K562 (cell line): ENCODE measurements around the gene RPUSD2. TPM values are rescaled to one million over a fixed set of nuclear protein-coding genes. Genes with fewer than 3 reads are reported as not detected.

Experiments used
- ATAC-seq: fragments of 200-7000 bp; cut with Tn5 transposase; 3 replicates; pipeline ENCODE4 v1.9.1; 2020; ENCODE audit warnings: moderate library complexity
- BruUV-seq: library from RNA; stranded (reverse); fragments of 400-500 nt; replicated peaks from 2 replicates; lab custom pipeline; 2021; lab: Mats Ljungman, UMichigan
- CTCF ChIA-PET: fragments of 300-600 bp; formaldehyde crosslinking; extraction: SDS; loops from one replicate; lab custom pipeline; 2021; ENCODE audit warnings: low intra/inter-chr PET ratio; lab: Yijun Ruan, JAX
- POLR2A ChIA-PET: fragments of 300-600, 350-650 bp; sonication (Branson Sonifier 250); formaldehyde crosslinking; extraction: SDS; loops from one replicate; lab custom pipeline; 2021; ENCODE audit warnings: antibody characterized with exemption, inconsistent platforms; lab: Yijun Ruan, JAX
- DNase-seq, 4 experiments: peaks; one replicate each; pipeline versions ENCODE4 v3.0.0 to v3.0.0-alpha.2; 2011 to 2018; ENCODE audit warnings: low spot score in 3 of 4, mixed read lengths in 3 of 4; ENCODE audit errors: extremely low read depth in 1 of 4
- FAIRE-seq: peaks from 2 replicates; lab custom pipeline; 2011; peaks lifted over from hg19 to GRCh38; lab: Jason Lieb, UNC
- H2AFZ ChIP-seq: 2 replicates; pipeline ENCODE4 v1.6.0; 2011; ENCODE audit warnings: low read depth, low read length, control low read depth, inconsistent platforms
- H3K27ac ChIP-seq: fragments of 200-600 bp; 3 replicates; pipeline ENCODE4 v1.8.0; 2011; ENCODE audit warnings: low read depth, mild to moderate bottlenecking, control low read depth, inconsistent platforms, low read length, moderate library complexity, mixed read lengths; ENCODE audit errors: extremely low read depth
- H3K27me3 ChIP-seq, 2 experiments: fragments of 300-600 bp in 1 of 2; 2 replicates in 1 of 2; 3 replicates in 1 of 2; pipeline versions ENCODE4 v1.6.0 to v1.8.0; 2011; ENCODE audit warnings: inconsistent platforms in 2 of 2, low read length in 2 of 2, mild to moderate bottlenecking in 1 of 2, mixed read lengths in 1 of 2, moderate library complexity in 1 of 2; ENCODE audit not compliant: control insufficient read depth in 2 of 2, insufficient read depth in 2 of 2
- H3K36me3 ChIP-seq: fragments of 300-600 bp; 3 replicates; pipeline ENCODE4 v1.8.0; 2011; ENCODE audit warnings: mild to moderate bottlenecking, low read length, inconsistent platforms; ENCODE audit not compliant: control insufficient read depth, insufficient read depth
- H3K4me1 ChIP-seq, 2 experiments: fragments of 200-600 bp in 1 of 2; replicated peaks in 1 of 2; 2 replicates in 1 of 2; 3 replicates in 1 of 2; pipeline versions ENCODE4 v1.5.1 to v1.8.0; 2011; ENCODE audit warnings: inconsistent platforms in 2 of 2, low read length in 2 of 2, mild to moderate bottlenecking in 1 of 2, mixed read lengths in 1 of 2, moderate library complexity in 1 of 2; ENCODE audit not compliant: control insufficient read depth in 2 of 2, insufficient read depth in 2 of 2
- H3K4me2 ChIP-seq: 2 replicates; pipeline ENCODE4 v1.6.1; 2011; ENCODE audit warnings: low read length, control low read depth, inconsistent platforms, mixed read lengths; ENCODE audit not compliant: insufficient read depth
- H3K4me3 ChIP-seq: fragments of 200-600 bp; sonication (generic), shearing (Covaris generic); 2 replicates; pipeline ENCODE4 v1.5.1; 2016; ENCODE audit warnings: control low read depth, inconsistent platforms
- H3K79me2 ChIP-seq: fragments of 200-600 bp; 3 replicates; pipeline ENCODE4 v1.8.0; 2011; ENCODE audit warnings: low read length, inconsistent platforms; ENCODE audit not compliant: control insufficient read depth, insufficient read depth
- H3K9ac ChIP-seq, 2 experiments: 2 replicates each; pipeline versions ENCODE4 v1.6.0 to v1.6.1; 2011; ENCODE audit warnings: low read depth in 2 of 2, low read length in 2 of 2, control low read depth in 1 of 2, inconsistent platforms in 1 of 2, mild to moderate bottlenecking in 1 of 2, mixed read lengths in 1 of 2; ENCODE audit not compliant: insufficient read depth in 1 of 2
- H3K9me1 ChIP-seq: one replicate; pipeline ENCODE4 v1.6.0; 2011; ENCODE audit warnings: inconsistent platforms, mild to moderate bottlenecking, low read length, moderate library complexity; ENCODE audit not compliant: control insufficient read depth, insufficient read depth
- H3K9me3 ChIP-seq: replicated peaks from 2 replicates; pipeline ENCODE4 v1.5.1; 2011; ENCODE audit warnings: low read depth, low read length, inconsistent platforms; ENCODE audit not compliant: control insufficient read depth, insufficient read depth
- H4K20me1 ChIP-seq: replicated peaks from 2 replicates; pipeline ENCODE4 v1.6.1; 2011; ENCODE audit warnings: low read length, inconsistent platforms, mixed read lengths; ENCODE audit not compliant: control insufficient read depth, insufficient read depth
- ATF7 ChIP-seq: fragments of 450-650 bp; IDR thresholded peaks from 2 replicates; pipeline ENCODE4 v1.7.1; 2014; ENCODE audit warnings: mild to moderate bottlenecking, moderate library complexity
- DACH1 ChIP-seq: fragments of 450-650 bp; IDR thresholded peaks from 2 replicates; pipeline ENCODE4 v1.6.1; 2018; ENCODE audit not compliant: partially characterized antibody
- HDAC3 ChIP-seq: fragments of 450-650 bp; IDR thresholded peaks from 2 replicates; pipeline ENCODE4 v1.6.1; 2018; ENCODE audit warnings: borderline replicate concordance, mild to moderate bottlenecking, moderate library complexity; ENCODE audit not compliant: partially characterized antibody
- NELFE ChIP-seq: IDR thresholded peaks from 2 replicates; pipeline ENCODE4 v1.6.1; 2011; ENCODE audit warnings: mild to moderate bottlenecking; ENCODE audit not compliant: insufficient read depth, insufficient read length
- NR4A1 ChIP-seq, 2 experiments: fragments of 250-450 bp in 1 of 2; fragments of 450-650 bp in 1 of 2; sonication (Bioruptor Pico) in 1 of 2; IDR thresholded peaks; 2 replicates each; pipeline versions ENCODE4 v1.4.0 to v1.6.1; 2016 to 2020; ENCODE audit warnings: mild to moderate bottlenecking in 2 of 2, missing compliant biosample characterization in 1 of 2, missing genetic modification characterization in 1 of 2, moderate library complexity in 1 of 2
- POLR2B ChIP-seq: fragments of 450-650 bp; IDR thresholded peaks from 2 replicates; pipeline ENCODE4 v1.6.1; 2018; ENCODE audit warnings: low read depth; ENCODE audit not compliant: partially characterized antibody
- SNRNP70 ChIP-seq: fragments of 200-400 bp; formaldehyde crosslinking; optimal IDR thresholded peaks from 2 replicates; pipeline ENCODE3; 2017; ENCODE audit warnings: low read depth, low read length
- ZBTB49 ChIP-seq: sonication (generic); formaldehyde crosslinking; IDR thresholded peaks from 2 replicates; pipeline ENCODE4 v1.8.0; 2022; ENCODE audit warnings: missing genetic modification reagents, mild to moderate bottlenecking, borderline replicate concordance
- ZC3H8 ChIP-seq: fragments of 450-650 bp; IDR thresholded peaks from 2 replicates; pipeline ENCODE4 v1.6.1; 2017
- ZKSCAN3 ChIP-seq: fragments of 250-450 bp; sonication (Bioruptor Pico); IDR thresholded peaks from 2 replicates; pipeline ENCODE4 v1.4.0; 2020
- ZNF212 ChIP-seq: fragments of 450-650 bp; formaldehyde crosslinking; IDR thresholded peaks from 2 replicates; pipeline ENCODE4 v1.4.0; 2020; ENCODE audit warnings: mild to moderate bottlenecking
- WGBS: fragments of 100-300 bp; shearing (Covaris generic); methylation state at CpG from one replicate; pipeline ENCODE4 v1.1.6; 2016; ENCODE audit warnings: low coverage, mixed read lengths; ENCODE audit not compliant: insufficient coverage; ENCODE audit errors: missing lambda C conversion rate; 5-methylcytosine and 5-hydroxymethylcytosine counted together
- in situ Hi-C: fragments of 300-500 bp; cut with MboI; formaldehyde crosslinking; loops from 4 replicates; pipeline ENCODE4 v1.15.0; 2018; ENCODE audit warnings: inconsistent platforms, mixed read lengths
- intact Hi-C: fragments of 100-400 bp; cut with micrococcal nuclease; formaldehyde crosslinking; loops from 2 replicates; pipeline ENCODE4 v1.14.2; 2022
- polyA plus RNA-seq, 8 experiments: library from polyadenylated mRNA; depleted of rRNA in 4 of 8; stranded (reverse) in 5 of 8; unstranded in 3 of 8; fragments of >200 nt; fragmentation: Nextera tagmentation in 2 of 8; fragmentation: Illumina TruSeq in 1 of 8; extraction: Ambion mirVana in 2 of 8; extraction: Trizol in 1 of 8; gene quantifications; 2 replicates each; pipeline versions ENCODE4 v1.2.1 to v1.2.3, GENCODE V29; 2011 to 2014; ENCODE audit warnings: inconsistent platforms in 1 of 8, missing spikeins in 1 of 8
- total RNA-seq, 7 experiments: library from RNA; depleted of rRNA in 6 of 7; stranded (reverse); fragments of >200 nt in 6 of 7; fragmentation: Illumina TruSeq in 2 of 7; extraction: Trizol in 2 of 7; gene quantifications; 2 replicates each; pipeline versions ENCODE4 v1.2.1 to v1.2.3, GENCODE V29; 2011 to 2021; ENCODE audit warnings: low replicate concordance in 1 of 7
- TF ChIP-seq, protein P1 (sequence below): fragments of 450-650 bp; formaldehyde crosslinking; IDR thresholded peaks from 2 replicates; pipeline ENCODE4 v1.4.0; 2022; ENCODE audit warnings: mild to moderate bottlenecking, moderate library complexity
- TF ChIP-seq, protein P2 (sequence below): fragments of 250-450 bp; sonication (Bioruptor Pico); IDR thresholded peaks from 2 replicates; pipeline ENCODE4 v1.5.0; 2021; ENCODE audit warnings: mild to moderate bottlenecking, moderate library complexity

Gene RPUSD2
- total and polyA plus RNA-seq, 9 of the 15 experiments (the other 6 are each of a cell fraction or from before 2014, with no cell fraction given) = 3.7 to 30.2 (median 14.3) TPM

DNA sequence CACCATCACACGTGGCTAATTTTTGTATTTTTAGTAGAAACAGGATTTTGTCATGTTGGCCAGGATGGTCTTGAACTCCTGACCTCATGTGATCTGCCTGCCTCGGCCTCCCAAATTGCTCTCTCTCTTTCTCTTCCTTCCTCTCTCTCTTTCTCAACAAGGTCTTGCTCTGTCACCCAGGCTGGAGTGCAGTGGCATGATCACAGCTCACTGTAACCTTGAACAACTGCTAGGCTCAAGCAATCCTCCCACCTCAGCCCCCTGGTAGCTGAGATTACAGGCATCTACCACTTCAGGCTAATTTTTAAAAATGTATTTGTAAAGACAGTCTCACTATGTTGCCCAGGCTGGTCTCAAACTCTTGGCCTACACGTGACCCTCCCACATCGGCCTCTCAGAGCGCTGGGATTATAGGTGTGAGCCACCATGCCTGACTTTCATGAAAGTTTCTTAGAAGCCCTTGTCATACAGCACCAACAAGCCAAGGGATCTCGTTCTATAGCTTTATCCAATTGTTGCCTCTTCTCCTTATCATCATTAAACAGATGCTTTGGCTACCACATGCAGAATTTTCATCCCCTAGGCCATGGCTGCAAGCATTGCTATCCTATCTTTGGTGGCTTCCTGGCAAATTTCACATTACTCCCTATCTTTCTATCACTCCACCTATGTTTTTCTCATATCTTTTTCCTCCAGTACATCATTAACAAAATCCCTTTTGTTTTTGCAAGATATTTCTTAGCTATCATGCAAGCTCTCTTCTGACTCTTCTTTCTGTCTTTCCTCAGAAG is 10.0 kb upstream of the RPUSD2 start:
- H3K36me3 ChIP-seq = peaks cover 53% of the 10 kb centered on the region
- H3K4me3 ChIP-seq = no peak overlapping the region
- H3K4me2 ChIP-seq = peak overlapping the region; percentile 63; the same call in 1 of the 2 replicates
- H4K20me1 ChIP-seq = no peaks in the 10 kb centered on the region
- peaks cover 39% of the 10 kb centered on the region for H3K79me2 ChIP-seq
- no peaks in the 10 kb centered on the region for H3K9me3 ChIP-seq
- in situ Hi-C loops (no loop called here), intact Hi-C loops (no loop called here)
- FAIRE-seq (peak; percentile 96), ATAC-seq (peak; percentile 92), DNase-seq (peak; percentile 85 to 92 (median 88))
- peak overlapping the region in 1 of 2 experiments; percentile 2; a peak in 1 of 4 replicates for H3K9ac ChIP-seq
- H2AFZ ChIP-seq = no peak overlapping the region
- 0% methylated on average over 6 of the region's 6 CpGs for WGBS
- H3K9me1 ChIP-seq = no peaks in the 10 kb centered on the region
- H3K27me3 ChIP-seq = no peaks in the 10 kb centered on the region
- H3K4me1 ChIP-seq = peaks cover 20 to 29% of the 10 kb centered on the region in 2 experiments; a peak in 4 of 5 replicates
- no TSS peak for BruUV-seq
- ChIA-PET POLR2A (interaction anchor here (0.8 to 2.7 kb wide), 10 partner anchors 10 to 302 kb away, joined by 3 to 12 read pairs (median 4); partner anchors contain the start of gene RPUSD2), CTCF (no interaction called here)
- H3K27ac ChIP-seq = peak overlapping the region; percentile 50; the same call in 2 of the 3 replicates
- TF ChIP-seq DACH1 (peak; percentile 72), ZC3H8 (no peak), ZBTB49 (CRISPR knock-in tag) (no peak), ATF7 (peak; percentile 48), ZKSCAN3 (CRISPR knock-in tag) (no peak), ZNF212 (CRISPR knock-in tag) (no peak), HDAC3 (peak; percentile 85), SNRNP70 (no peak), POLR2B (no peak), NELFE (no peak), NR4A1 (CRISPR knock-in tag; IDR thresholded peaks at IDR 0.05) (no peak), NR4A1 (tag; IDR thresholded peaks at IDR 0.05) (0 out of 2 replicates have a peak, but pooled peaks have one; percentile 44)
- TF ChIP-seq, protein P1, sequence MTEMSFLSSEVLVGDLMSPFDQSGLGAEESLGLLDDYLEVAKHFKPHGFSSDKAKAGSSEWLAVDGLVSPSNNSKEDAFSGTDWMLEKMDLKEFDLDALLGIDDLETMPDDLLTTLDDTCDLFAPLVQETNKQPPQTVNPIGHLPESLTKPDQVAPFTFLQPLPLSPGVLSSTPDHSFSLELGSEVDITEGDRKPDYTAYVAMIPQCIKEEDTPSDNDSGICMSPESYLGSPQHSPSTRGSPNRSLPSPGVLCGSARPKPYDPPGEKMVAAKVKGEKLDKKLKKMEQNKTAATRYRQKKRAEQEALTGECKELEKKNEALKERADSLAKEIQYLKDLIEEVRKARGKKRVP (CRISPR knock-in tag) = no peak
- TF ChIP-seq, protein P2, sequence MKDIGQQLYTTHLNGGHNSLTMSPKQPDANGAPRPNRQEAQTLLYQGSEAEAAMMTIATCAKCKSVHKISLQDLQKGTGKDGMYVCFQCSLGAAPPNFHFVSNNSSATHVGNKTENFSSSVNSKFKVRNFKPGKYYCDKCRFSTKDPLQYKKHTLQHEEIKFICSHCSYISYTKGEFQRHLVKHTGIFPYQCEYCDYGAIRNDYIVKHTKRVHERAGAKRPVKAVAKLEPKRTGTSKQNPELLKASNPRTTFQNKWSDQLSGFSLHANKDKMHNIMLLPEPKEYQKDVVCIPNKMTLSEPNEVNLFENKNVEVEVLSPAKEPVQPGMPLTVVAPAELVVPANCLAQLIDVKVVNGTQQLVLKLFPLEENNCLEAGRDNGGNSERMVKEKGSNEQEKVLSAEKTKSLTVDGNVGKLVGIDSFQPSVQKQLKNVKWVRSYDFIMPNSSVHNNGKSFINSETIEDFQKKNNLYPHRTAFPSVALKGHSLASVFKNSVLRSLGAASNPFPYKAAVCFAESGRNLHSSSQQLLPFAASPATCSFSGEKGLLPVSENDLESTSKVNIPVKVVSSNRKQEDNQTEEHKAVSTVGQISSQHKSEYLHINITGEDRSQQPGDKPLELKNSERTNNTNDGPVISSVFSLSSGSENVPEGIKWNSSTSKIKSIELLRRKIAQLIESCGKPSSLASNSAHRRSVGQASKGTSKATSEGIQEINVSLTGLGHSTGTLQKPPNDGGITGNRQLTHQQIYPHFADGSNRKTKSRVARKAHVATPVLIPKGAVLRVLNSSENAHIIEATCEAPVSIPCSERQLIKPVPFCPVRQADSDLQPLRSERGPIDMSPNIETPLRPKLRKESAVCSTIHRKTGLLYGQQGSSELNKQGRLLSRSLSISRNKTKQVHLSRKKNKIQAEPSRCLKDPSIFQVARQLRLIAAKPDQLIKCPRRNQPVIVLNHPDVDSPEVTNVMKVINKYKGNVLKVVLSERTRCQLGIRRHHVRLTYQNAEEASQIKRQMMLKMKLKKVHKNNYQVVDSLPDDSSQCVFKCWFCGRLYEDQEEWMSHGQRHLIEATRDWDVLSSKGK (CRISPR knock-in tag) = no peak
